Gastroesophageal sphincter (tissue), 4 donors: ENCODE measurements around the gene SPINK1. TPM values are rescaled to one million over a fixed set of nuclear protein-coding genes. Genes with fewer than 3 reads are reported as not detected.

Experiments
- ATAC-seq: fragments of 150-250 bp; one replicate; pipeline ENCODE4 v1.9.1; 2016; ENCODE audit warnings: mild to moderate bottlenecking, moderate library complexity
- H3K27ac ChIP-seq, 4 donors: fragments of 200-600 bp; sonication (generic) in 3 of 4; 1 replicate in 3 of 4; 2 replicates in 1 of 4; pipeline ENCODE4 v1.5.1; 2016 to 2019
- H3K27me3 ChIP-seq: fragments of 200-600 bp; sonication (generic); one replicate; pipeline ENCODE4 v1.5.1; 2019
- H3K36me3 ChIP-seq, 2 donors: fragments of 200-600 bp; sonication (generic); one replicate each; pipeline ENCODE4 v1.5.1; 2019; ENCODE audit warnings: control low read depth in 1 of 2
- H3K4me1 ChIP-seq, 3 donors: fragments of 200-600 bp; sonication (generic); 1 replicate in 2 of 3; 2 replicates in 1 of 3; pipeline ENCODE4 v1.5.1; 2016 to 2019; ENCODE audit warnings: control low read depth in 2 of 3
- H3K4me3 ChIP-seq, 2 donors: fragments of 200-600 bp; sonication (generic); one replicate each; pipeline ENCODE4 v1.5.1; 2019; ENCODE audit warnings: mild to moderate bottlenecking in 1 of 2, moderate library complexity in 1 of 2
- H3K9me3 ChIP-seq, 3 donors: fragments of 200-600 bp; sonication (generic); one replicate each; pipeline ENCODE4 v1.5.1; 2017 to 2019; ENCODE audit warnings: control low read depth in 2 of 3
- EP300 ChIP-seq: sonication (generic); formaldehyde crosslinking; IDR thresholded peaks from one replicate; pipeline ENCODE4 v1.6.1; 2017; ENCODE audit warnings: antibody characterized with exemption, mild to moderate bottlenecking
- POLR2A ChIP-seq, 2 donors: fragments of 450-650 bp; IDR thresholded peaks; one replicate each; pipeline ENCODE4 v1.6.1; 2017; ENCODE audit warnings: antibody characterized with exemption in 2 of 2, mild to moderate bottlenecking in 2 of 2, moderate library complexity in 1 of 2
- POLR2AphosphoS5 ChIP-seq: sonication (generic); formaldehyde crosslinking; IDR thresholded peaks from one replicate; pipeline ENCODE4 v1.6.1; 2017; ENCODE audit warnings: antibody characterized with exemption
- WGBS, 2 donors: methylation state at CpG; one replicate each; pipeline ENCODE4 v1.1.5; 2018; ENCODE audit warnings: low coverage in 1 of 2; 5-methylcytosine and 5-hydroxymethylcytosine counted together
- total RNA-seq, 4 donors: library from RNA; depleted of rRNA; stranded (reverse); fragments of >200 nt; gene quantifications; one replicate each; pipeline ENCODE4 v1.1.0, GENCODE V29; 2016
- TF ChIP-seq, protein P1 (sequence below), 4 experiments: fragments of 200-600 bp in 2 of 4; fragments of 450-650 bp in 2 of 4; sonication (generic) in 1 of 4; IDR thresholded peaks; one replicate each; pipeline ENCODE4 v1.5.1; 2017 to 2019; ENCODE audit warnings: antibody characterized with exemption in 4 of 4, mild to moderate bottlenecking in 2 of 4, moderate library complexity in 2 of 4

SPINK1 gene
- total RNA-seq, 4 donors from 2014 or later = not detected

DNA sequence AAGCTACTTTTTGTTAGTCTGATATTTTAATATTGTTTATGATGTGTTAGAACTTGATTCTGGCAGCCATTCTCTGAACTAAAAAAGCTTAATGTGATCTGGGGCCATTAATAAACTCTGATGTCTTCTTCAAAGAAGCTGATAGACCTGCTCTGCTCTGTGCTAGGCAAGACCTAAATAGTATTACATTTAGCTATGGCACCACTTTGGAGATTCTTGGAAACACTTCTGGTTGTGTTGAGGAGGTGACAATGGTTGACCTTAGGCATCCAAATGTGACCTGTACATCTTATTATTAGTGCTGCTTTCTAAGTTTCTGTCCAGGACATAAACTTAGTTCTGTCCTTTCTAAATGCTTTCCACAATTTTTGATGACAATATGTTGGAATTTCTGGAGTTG, 25.3 kb upstream of the SPINK1 start:
- no peaks in the 10 kb centered on the region for H3K36me3 ChIP-seq
- no peak overlapping the region for H3K27ac ChIP-seq
- no peak for TF ChIP-seq EP300
- no peak for TF ChIP-seq POLR2AphosphoS5
- TF ChIP-seq, protein P1, sequence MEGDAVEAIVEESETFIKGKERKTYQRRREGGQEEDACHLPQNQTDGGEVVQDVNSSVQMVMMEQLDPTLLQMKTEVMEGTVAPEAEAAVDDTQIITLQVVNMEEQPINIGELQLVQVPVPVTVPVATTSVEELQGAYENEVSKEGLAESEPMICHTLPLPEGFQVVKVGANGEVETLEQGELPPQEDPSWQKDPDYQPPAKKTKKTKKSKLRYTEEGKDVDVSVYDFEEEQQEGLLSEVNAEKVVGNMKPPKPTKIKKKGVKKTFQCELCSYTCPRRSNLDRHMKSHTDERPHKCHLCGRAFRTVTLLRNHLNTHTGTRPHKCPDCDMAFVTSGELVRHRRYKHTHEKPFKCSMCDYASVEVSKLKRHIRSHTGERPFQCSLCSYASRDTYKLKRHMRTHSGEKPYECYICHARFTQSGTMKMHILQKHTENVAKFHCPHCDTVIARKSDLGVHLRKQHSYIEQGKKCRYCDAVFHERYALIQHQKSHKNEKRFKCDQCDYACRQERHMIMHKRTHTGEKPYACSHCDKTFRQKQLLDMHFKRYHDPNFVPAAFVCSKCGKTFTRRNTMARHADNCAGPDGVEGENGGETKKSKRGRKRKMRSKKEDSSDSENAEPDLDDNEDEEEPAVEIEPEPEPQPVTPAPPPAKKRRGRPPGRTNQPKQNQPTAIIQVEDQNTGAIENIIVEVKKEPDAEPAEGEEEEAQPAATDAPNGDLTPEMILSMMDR (IDR thresholded peaks at IDR 0.05) = no peak
- no peak for TF ChIP-seq POLR2A (IDR thresholded peaks at IDR 0.05)
- H3K4me1 ChIP-seq = no peaks in the 10 kb centered on the region
- no peaks in the 10 kb centered on the region for H3K9me3 ChIP-seq
- no peak overlapping the region for H3K4me3 ChIP-seq
- ATAC-seq = no peak
- H3K27me3 ChIP-seq = peaks cover 6% of the 10 kb centered on the region

DNA sequence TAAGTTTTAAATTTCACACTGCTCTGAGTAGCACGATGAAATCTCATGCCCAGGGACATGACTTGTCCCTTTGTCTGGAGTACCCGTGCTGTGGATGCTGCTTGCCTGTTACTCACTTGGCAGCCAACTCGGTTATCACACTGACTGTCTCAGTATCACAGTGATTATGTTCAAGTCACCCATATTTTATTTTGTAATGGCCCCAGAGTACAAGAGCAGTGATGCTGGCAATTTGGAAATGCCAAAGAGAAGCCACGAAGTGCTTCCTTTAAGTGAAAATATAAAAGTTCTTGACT, 24.3 kb upstream of the SPINK1 start:
- TF ChIP-seq POLR2A (IDR thresholded peaks at IDR 0.05) (no peak), EP300 (no peak), POLR2AphosphoS5 (no peak)
- TF ChIP-seq, protein P1 (IDR thresholded peaks at IDR 0.05) = no peak
- 27 to 45% methylated on average over 4 of the region's 4 CpGs for WGBS, 2 donors
- H3K27ac ChIP-seq = no peak overlapping the region
- no peak for ATAC-seq
- H3K4me1 ChIP-seq = no peaks in the 10 kb centered on the region
- no peak overlapping the region for H3K4me3 ChIP-seq
- H3K36me3 ChIP-seq = no peaks in the 10 kb centered on the region
- no peaks in the 10 kb centered on the region for H3K9me3 ChIP-seq
- H3K27me3 ChIP-seq = peaks cover 6% of the 10 kb centered on the region

DNA sequence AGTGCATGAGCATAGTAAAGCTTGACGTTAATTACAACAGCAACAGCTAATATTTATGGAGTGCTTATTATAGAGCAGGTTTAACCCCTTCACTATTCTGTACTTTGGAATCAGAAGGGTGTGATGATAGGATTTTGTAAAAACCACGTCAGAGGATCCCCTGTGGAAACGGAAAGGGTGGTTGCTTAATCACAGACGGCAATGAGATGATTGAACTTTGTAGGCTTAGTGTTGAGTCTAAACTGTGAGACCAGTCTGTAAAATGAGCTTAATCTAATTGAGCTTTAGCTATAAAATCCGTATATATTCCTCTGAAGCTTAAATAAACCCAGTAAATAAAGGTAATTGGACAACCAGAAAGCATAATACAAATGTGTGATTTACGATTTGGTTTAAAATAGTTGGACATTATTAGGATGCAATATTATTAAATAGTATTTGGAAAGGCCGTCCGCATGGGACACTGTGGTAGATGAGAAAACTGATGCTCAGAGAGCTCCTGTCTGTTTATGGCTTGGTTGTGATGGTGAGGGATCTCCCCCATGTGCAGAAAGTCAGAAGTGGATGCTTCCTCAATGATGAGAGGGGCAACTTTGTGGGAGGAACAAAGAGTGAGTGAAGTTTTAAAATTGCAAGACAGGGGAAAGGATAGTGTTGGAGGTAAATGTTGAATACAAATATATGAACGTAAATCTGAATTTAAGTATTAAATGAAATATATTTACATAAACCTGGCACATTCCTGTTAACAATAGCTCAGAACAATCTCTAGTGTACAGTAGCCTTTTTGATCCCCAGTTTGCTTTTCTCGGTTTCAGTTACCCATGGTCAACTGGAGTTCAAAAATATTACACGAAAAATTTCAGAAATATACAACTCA, 23.7 kb upstream of the SPINK1 start:
- no peak overlapping the region for H3K4me3 ChIP-seq
- no peak for ATAC-seq
- H3K9me3 ChIP-seq = no peaks in the 10 kb centered on the region
- H3K27ac ChIP-seq = no peak overlapping the region
- peaks cover 6% of the 10 kb centered on the region for H3K27me3 ChIP-seq
- no peaks in the 10 kb centered on the region for H3K36me3 ChIP-seq
- no peak for TF ChIP-seq EP300
- TF ChIP-seq, protein P1 (IDR thresholded peaks at IDR 0.05) = no peak
- TF ChIP-seq POLR2A (IDR thresholded peaks at IDR 0.05) = no peak
- TF ChIP-seq POLR2AphosphoS5 = no peak
- H3K4me1 ChIP-seq = no peaks in the 10 kb centered on the region
- WGBS, 2 donors = 58 to 59% methylated on average over 9 to 11 of the region's 11 CpGs

DNA sequence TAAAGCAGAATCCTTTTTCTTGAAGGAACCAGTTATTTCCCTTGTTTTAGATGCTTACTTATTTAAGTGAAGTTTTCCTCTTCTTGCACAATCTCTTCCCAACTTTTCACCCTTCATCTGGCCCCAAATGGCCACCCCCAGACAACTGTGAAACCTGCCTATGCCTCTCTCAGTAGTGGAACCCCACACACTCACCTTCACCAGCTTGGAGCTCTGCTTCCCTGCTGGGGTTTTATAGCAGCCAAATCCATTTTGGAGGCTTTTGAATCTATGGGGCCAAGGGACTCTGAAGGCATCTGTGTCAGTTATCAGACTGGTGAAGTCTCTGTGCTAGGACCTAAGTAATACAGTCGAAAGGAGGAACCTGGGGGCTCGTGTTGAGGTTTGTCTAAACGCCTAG, 22.9 kb upstream of the SPINK1 start:
- H3K9me3 ChIP-seq = no peaks in the 10 kb centered on the region
- H3K36me3 ChIP-seq = no peaks in the 10 kb centered on the region
- H3K27me3 ChIP-seq = peaks cover 6% of the 10 kb centered on the region
- no peak for ATAC-seq
- WGBS, 2 donors = 33 to 39% methylated on average over 3 of the region's 3 CpGs
- H3K4me1 ChIP-seq = no peaks in the 10 kb centered on the region
- no peak overlapping the region for H3K4me3 ChIP-seq
- TF ChIP-seq EP300 (no peak), POLR2A (IDR thresholded peaks at IDR 0.05) (no peak), POLR2AphosphoS5 (no peak)
- TF ChIP-seq, protein P1 (IDR thresholded peaks at IDR 0.05) = no peak
- no peak overlapping the region for H3K27ac ChIP-seq

DNA sequence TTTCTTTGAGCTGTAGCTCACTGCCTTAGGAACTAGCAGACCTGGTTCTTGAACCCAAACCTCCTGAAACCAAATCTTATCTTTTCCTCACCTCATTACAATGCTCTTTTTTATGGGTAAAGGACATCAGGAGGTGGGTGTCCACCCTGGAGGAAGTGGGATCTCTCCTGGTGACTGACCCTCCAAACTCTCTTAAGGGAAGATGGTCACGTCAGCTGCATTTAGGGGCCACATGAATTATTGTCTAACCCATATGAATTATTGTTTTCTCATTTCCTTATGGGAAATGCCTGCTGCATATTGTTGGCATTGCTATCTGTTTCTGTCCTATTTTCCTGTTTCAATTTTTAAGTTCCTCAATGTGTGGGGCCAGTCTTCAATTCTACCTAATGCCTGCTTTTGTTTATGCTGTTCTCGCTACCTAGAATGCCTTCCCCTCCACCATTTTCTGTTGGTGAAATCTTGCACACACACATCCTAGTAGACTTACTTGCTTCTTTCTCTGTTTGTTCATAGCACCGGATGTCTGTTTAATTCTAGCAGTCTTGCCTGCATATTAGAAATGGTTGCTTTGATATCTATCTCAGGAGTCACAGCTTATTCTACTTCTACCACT, 22.0 kb upstream of the SPINK1 start:
- Histone ChIP-seq H3K27me3 (peaks cover 6% of the 10 kb centered on the region), H3K36me3 (no peaks in the 10 kb centered on the region), H3K4me3 (no peak overlapping the region), H3K27ac (no peak overlapping the region), H3K9me3 (no peaks in the 10 kb centered on the region), H3K4me1 (no peaks in the 10 kb centered on the region)
- no peak for TF ChIP-seq POLR2AphosphoS5
- no peak for TF ChIP-seq EP300
- no peak for TF ChIP-seq POLR2A (IDR thresholded peaks at IDR 0.05)
- TF ChIP-seq, protein P1 (IDR thresholded peaks at IDR 0.05) = no peak
- 61 to 82% methylated on average over 3 of the region's 3 CpGs for WGBS, 2 donors
- no peak for ATAC-seq
